NCI-H345 treated with DMSO at 0.1 percent for 48 hours (cell line): ENCODE data around the gene MRPL41.
"Not testable (repeated sequence)": the region's sequence is repeated elsewhere in the genome, so short reads cannot be mapped to it uniquely, and the experiment has no call there.

ENCODE experiments used
- DNase-seq: peaks from one replicate; lab custom pipeline; 2025; ENCODE audit not compliant: unreplicated experiment; lab: John Stamatoyannopoulos, UW

The MRPL41 gene

GRCh38 chr9:137550958-137551263 is 768 bp upstream of the MRPL41 start:
- DNase-seq: not testable (repeated sequence)

GRCh38 chr9:137552022-137552768 is 516 bp downstream of the MRPL41 start:
- no peak for DNase-seq

GRCh38 chr9:137553654-137554053 is 2.0 kb downstream of the MRPL41 start:
- not testable (repeated sequence) for DNase-seq

- DNase-seq: no peak
Measured at GRCh38 chr9:137554349-137554748, 2.7 kb downstream of the MRPL41 start.

GRCh38 chr9:137555179-137555578 is 3.5 kb downstream of the MRPL41 start:
- no peak for DNase-seq

- DNase-seq: no peak
Measured at GRCh38 chr9:137556069-137556838, 4.6 kb downstream of the MRPL41 start.

GRCh38 chr9:137558127-137558526 is 6.4 kb downstream of the MRPL41 start:
- no peak for DNase-seq

- no peak for DNase-seq
Measured at GRCh38 chr9:137564134-137564533, 12.5 kb downstream of the MRPL41 start.

- no peak for DNase-seq
Measured at GRCh38 chr9:137564817-137565411, 13.2 kb downstream of the MRPL41 start.

- DNase-seq: not testable (repeated sequence)
Measured at GRCh38 chr9:137568445-137568844, 16.8 kb downstream of the MRPL41 start.

GRCh38 chr9:137569609-137570203 is 18.0 kb downstream of the MRPL41 start:
- DNase-seq: no peak

- DNase-seq: no peak
Measured at GRCh38 chr9:137570566-137570965, 18.9 kb downstream of the MRPL41 start.

GRCh38 chr9:137574192-137574591 is 22.5 kb downstream of the MRPL41 start:
- no peak for DNase-seq

GRCh38 chr9:137575364-137575715 is 23.7 kb downstream of the MRPL41 start:
- no peak for DNase-seq

- no peak for DNase-seq
Measured at GRCh38 chr9:137575716-137576411, 24.2 kb downstream of the MRPL41 start.

- peak; percentile 89 for DNase-seq
Measured at GRCh38 chr9:137578518-137579258, 27.0 kb downstream of the MRPL41 start, which contains the start of gene DPH7. TSS of gene DPH7 (minus strand) at chr9:137578925. CDS start at chr9:137578777, 148 bp downstream.

GRCh38 chr9:137579259-137579604 is 27.6 kb downstream of the MRPL41 start:
- no peak for DNase-seq

- DNase-seq: no peak
Measured at GRCh38 chr9:137580209-137580953, 28.7 kb downstream of the MRPL41 start.

- DNase-seq: no peak
Measured at GRCh38 chr9:137580954-137581322, 29.3 kb downstream of the MRPL41 start.
